Sigmoid colon (tissue), 4 donors: ENCODE measurements around the gene QRICH1.

Experiments
- EP300 ChIP-seq, 4 donors: sonication (generic); formaldehyde crosslinking; IDR thresholded peaks; one replicate each; pipeline ENCODE4 v1.6.1; 2017; ENCODE audit warnings: antibody characterized with exemption in 4 of 4
- POLR2A ChIP-seq, 2 donors: fragments of 450-650 bp; IDR thresholded peaks; one replicate each; pipeline ENCODE4 v1.6.1; 2016; ENCODE audit warnings: antibody characterized with exemption in 2 of 2, mild to moderate bottlenecking in 2 of 2, moderate library complexity in 2 of 2
- POLR2AphosphoS5 ChIP-seq, 4 donors: sonication (generic); formaldehyde crosslinking; IDR thresholded peaks; one replicate each; pipeline ENCODE4 v1.6.1; 2017; ENCODE audit warnings: antibody characterized with exemption in 4 of 4
- TF ChIP-seq, protein P1 (sequence below), 4 experiments: fragments of 450-650 bp in 3 of 4; fragments of 200-600 bp in 1 of 4; IDR thresholded peaks; one replicate each; pipeline ENCODE4 v1.5.1; 2016 to 2019; ENCODE audit warnings: antibody characterized with exemption in 4 of 4, mild to moderate bottlenecking in 3 of 4, moderate library complexity in 2 of 4

DNA sequence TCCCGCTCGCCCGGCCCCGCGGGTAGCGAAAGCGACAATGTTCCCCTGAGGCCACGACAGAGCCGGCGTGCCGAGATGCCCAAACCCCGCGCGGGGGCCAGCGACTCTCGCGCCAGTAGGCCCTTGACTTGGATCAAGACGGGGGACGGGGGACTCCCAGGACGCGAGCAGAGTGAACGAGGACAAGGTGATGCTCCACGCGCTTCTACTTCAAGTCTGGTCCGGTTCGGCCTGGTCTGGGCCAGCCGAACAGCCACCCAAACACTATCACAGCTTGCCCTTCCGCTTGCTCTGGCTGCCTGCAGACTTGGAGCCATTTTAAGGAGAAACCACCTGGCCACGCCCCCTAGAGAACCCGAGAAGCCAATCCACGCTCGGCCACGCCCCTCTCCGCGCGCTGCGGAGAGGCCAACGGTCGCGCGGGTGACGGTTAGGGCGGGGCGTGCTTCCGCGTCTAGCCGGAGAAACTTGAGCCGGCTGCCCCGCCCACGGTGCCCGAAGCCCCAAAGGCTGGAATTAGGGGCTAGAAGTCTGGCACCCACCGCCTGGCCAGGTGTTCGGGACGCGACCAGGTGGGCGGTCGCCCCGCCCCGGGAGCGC lies 72.6 kb downstream of the QRICH1 start:
- TF ChIP-seq, protein P1, sequence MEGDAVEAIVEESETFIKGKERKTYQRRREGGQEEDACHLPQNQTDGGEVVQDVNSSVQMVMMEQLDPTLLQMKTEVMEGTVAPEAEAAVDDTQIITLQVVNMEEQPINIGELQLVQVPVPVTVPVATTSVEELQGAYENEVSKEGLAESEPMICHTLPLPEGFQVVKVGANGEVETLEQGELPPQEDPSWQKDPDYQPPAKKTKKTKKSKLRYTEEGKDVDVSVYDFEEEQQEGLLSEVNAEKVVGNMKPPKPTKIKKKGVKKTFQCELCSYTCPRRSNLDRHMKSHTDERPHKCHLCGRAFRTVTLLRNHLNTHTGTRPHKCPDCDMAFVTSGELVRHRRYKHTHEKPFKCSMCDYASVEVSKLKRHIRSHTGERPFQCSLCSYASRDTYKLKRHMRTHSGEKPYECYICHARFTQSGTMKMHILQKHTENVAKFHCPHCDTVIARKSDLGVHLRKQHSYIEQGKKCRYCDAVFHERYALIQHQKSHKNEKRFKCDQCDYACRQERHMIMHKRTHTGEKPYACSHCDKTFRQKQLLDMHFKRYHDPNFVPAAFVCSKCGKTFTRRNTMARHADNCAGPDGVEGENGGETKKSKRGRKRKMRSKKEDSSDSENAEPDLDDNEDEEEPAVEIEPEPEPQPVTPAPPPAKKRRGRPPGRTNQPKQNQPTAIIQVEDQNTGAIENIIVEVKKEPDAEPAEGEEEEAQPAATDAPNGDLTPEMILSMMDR (IDR thresholded peaks at IDR 0.05): no peak
- TF ChIP-seq POLR2A (IDR thresholded peaks at IDR 0.05): peak; percentile 91 to 95
- TF ChIP-seq POLR2AphosphoS5 (IDR thresholded peaks at IDR 0.05): peak; percentile 93 to 100 (median 98)
- no peak for TF ChIP-seq EP300 (IDR thresholded peaks at IDR 0.05)
